8988T (cell line): Measurements from ENCODE around the gene ETV3.

Source experiments
- DNase-seq: peaks from one replicate; pipeline ENCODE4 v3.0.0; 2011

The ETV3 gene

DNA sequence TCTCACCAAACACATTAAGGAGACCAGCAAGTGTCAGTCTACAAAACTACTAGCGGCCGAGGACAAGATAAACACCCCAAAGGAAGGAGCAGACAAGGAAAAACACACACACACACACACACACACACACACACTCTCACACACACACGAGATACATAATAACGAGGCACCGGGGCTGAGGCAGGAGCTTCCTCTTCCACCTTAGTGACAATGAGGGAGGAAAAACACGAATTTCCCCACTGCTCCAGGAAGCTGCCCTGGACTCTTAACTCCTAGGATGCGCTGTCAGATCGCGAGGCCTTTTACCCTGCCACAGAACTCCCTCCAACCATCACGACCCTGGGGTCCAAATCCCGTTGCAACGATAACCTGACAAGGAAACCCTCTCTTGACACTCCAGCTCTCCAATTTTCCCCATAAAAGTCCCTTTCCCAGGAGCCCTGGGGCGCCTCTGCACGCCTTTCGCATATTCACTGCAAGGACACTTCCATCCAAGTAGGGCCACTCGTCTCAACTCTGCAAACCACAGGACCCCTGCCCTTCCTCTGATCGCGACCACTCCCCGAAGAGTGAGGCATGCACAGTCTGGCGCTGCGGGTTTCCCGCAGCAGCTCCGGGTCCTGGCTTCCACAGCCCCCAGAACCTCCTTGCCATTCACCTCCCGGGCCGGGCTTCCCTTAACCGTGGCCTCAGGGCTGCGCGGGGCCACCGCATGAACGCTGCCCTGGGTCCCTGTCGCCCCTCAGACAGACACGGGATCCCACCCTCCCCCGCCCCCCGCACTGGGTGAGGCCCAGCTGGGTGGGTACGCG, 581 bp downstream of the ETV3 start:
- DNase-seq = no peak

DNA sequence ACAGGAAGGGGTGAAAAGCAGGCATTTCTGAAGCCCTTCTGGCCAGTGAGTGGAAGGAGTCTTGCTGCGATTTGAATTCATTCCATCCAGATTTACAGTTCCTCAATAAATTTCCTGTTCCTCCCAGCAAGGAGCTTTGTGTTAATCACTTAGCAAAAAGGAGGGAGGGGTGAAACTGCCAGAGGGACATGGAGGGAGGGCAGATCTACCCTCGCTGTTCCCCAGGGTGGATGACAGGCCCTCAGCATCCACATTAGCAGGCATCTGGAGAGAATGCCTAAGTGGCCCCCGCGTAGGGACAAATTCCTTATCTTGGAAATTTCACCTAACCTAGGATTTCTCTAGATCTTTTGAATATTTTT, 1.2 kb downstream of the ETV3 start:
- no peak for DNase-seq

DNA sequence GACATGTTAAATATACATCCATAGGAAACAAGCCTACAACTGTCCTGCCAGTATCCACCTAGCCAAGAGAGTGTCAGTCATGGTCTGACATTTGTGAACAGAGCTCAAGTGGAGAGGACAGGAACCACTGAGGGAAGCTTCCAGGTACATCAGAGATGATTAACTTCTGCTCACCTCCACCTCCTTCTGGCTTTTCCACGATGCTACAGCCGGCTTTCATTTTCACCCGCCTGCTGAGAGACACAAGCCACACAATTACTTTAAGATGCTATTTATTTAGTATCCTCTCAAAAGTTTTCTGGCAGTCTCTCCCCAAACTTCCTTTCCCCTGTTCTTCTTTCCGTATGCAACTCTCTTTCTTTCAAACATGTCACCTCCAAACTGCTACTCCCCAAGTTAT, 2.1 kb downstream of the ETV3 start:
- DNase-seq = no peak

DNA sequence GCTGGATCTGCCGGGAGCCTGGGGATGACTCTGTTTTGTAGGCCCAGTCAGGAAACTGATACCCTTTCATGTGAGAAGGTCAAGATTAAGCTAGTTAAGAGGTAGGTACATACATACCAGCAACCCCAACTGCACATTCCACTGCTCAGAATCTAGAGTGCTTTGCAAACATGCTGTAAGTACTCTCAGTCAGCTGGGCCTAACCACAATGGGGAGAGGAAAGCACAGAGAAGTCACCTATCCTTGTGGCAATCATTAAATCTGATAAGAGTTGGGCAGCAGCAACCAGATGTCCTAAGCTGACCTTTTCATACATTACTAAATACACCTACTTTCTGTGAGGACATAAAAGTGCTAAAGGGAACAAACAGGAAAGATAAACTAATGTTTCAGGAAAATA, 2.5 kb downstream of the ETV3 start:
- DNase-seq = no peak

DNA sequence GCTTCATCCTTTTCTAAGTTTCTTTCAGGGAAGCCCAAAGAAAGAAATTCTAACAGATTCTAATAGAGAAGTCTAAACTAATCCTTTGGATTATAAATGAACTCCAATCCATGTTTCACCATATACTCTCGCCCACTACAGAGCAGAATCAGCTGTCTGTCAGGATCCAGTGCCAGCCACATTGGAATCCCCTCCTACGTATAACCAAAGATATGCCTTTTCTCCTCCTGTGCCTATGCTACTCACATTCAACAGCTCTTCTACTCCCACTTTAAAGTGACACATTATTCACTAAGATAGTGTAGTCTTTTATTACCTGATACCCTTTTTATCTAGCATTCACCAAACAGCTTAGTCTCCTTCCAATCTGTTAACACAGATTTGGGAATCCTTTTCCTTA, 3.1 kb downstream of the ETV3 start:
- DNase-seq = no peak

DNA sequence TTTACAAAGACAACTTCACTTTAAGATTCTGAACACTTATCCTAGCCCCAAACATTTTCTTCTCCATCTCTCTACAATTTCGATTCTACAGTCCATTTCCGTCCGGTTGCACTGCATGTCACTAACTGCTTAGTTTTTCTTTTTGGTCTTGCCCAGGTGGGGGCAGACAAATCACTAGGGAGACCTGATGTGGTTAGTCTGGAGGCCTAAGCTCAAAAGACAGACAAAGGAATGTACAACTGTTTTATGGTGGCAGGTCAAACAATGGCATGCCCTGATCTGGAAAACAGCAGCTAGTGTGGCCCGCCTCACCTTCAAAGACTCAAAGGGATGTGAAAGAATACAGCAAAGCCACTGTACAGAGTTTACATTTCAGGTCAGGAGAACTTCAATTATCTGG, 3.8 kb downstream of the ETV3 start:
- DNase-seq = no peak

DNA sequence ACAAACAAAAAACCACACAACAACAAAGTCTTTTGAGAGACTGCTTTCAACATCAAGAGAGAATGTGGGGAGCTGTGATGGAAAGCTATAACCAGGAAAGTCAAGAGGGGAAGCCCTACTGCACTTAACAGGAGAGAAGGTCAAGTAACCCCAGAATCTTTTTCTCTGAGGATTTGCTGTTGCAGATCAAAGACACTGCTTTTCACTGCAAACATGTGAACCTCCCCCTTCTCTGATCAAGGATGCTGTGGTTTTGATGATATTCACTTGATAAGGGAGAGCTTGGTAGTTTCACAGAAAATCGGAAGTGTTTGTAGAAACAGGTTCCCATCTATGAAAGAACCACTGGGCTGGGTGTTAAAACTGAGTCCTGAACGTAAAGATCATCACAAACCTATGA, 4.8 kb downstream of the ETV3 start:
- DNase-seq = no peak

DNA sequence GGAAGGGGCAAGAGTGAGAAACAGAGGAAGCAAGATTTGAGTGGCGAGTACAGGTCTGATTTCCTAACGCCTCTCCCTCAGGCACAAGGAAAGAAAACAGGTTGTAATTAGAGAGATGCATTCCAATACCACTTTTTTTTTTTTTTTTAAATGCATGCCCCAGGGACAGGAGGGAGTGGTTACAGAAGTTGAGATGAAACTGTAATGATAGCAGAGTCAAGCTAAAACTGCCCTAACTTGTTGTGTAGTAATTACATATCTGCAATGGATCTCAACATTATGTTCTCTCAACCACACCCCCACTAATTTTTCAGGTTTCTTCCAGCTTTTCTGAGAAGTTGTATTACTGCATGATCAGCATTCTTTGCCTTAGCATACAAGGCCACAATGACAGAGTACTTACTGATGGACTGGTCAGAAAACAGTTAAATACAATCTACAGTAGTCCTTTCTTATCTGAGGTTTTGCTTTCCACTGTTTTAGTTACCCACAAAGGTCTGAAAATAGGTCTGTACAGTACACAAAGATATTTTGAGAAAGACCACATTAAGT, 5.5 kb downstream of the ETV3 start:
- DNase-seq = no peak

DNA sequence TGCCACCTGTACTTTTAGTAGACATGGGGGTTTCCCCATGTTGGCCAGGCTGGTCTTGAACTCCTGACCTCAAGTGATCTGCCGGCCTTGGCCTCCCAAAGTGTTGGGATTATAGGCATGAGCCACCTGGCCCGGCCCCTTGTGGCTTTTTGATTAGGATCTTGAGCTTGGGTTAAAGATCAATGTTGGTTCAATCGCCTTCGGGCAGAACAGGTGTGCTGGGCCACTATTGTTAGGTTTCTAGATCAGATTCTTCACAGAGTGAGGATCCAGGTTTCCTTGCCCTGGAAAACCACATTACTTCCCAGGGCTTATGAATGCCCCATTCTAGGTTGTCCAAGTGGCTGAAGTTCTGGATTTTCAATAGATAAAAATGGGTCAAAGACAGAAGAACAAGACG, 6.1 kb downstream of the ETV3 start:
- no peak for DNase-seq

DNA sequence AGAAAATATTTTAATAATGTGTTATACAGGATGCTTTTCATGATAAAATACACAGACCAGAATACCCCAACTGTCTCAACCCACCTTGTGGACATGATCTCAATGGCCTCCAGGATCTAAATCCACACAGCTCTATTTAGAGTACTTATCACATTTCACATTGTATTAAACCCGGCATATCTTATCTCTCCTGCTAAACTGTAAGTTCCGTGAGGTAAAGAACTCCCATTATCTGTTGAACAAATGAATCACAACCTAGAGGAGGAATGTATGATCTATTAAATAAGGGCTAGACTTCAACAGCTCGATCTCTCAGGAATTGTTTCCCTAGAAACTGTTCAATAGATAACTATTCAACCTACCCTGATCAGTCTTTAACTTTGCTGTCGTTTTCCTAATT, 6.9 kb downstream of the ETV3 start:
- no peak for DNase-seq

DNA sequence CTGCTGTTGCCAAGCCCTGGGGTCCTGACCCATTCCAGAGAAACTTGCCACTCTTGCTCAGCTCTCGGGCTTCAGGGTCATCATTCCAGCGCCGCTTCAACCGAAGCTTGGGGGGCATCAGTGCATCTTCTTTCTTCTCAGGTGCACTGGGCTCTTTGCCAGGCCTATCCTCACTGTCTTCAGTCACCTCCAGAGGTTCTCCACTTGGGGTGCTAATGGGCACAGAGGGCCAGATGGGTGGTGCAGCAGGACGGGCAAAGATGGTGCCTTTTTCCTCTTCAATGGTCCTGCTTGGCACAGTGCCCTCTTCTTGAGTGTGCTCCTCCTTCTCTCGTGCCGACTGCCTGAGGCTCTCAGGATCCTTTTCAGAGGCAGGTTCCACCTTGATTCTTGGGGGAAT, 13.3 kb downstream of the ETV3 start:
- no peak for DNase-seq

DNA sequence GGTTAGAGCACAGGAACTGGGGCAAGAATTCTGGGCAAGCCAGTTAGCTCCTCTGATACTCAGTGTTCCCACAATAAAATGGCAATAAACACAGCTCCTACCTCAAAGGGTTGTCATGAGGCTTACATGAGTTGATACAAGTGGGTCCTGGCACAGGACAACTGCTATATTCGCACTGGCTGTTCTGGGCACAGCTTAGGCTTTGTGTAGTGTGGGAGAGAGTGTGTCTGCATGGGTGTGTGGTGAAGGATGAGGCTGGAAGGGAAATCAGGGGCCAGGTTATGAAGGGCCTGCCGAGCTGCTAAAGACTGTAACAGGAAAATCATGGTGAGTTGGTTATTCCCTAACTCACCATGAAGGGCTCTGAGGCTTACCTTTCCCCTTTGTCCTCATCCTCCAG, 18.7 kb downstream of the ETV3 start:
- DNase-seq = no peak

DNA sequence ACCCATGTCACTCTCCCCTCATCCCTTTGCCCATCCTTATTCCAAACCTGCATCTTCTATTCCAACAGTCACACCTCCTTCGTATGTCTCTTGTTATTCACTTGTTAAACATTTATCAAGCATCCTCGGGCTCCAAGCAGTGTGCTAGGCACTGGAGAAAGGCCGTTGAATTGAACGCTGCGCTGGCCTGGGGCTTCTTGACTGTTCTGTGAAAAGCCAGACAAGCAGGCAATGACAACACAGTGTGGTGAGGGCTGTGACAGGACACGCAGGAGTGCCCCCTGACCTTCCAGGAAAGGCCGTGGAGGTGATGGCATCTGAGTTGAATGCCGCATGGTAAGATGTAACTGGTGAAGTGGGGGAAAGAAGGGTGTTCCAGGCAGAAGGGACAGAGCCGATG, 19.2 kb downstream of the ETV3 start:
- no peak for DNase-seq

DNA sequence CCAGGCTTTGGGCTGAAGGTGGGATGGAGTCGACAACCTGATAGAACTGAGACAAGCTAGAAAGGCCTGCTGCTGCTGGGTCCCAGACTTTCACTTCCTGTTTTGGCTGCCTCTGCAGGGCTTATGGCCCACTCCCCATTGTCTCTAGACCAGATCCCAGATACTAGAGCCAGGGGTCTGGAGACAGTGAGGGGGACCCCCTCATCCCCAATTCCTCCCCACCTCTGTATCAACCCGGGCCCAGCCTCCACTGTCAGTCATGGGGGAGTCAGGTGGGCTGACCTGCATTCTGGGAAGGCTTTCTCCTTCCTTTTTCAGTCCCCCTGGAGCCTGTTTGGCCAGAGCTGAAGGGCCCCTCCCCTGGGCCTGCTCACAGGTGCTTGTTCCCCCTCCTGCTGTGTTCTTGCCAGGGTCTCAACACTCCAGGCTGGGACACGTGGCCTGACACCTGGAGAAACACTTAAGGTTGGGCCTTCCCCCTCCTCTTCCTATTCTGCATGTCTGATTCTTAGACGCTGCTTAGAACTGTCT, 20.6 kb downstream of the ETV3 start:
- DNase-seq = no peak

DNA sequence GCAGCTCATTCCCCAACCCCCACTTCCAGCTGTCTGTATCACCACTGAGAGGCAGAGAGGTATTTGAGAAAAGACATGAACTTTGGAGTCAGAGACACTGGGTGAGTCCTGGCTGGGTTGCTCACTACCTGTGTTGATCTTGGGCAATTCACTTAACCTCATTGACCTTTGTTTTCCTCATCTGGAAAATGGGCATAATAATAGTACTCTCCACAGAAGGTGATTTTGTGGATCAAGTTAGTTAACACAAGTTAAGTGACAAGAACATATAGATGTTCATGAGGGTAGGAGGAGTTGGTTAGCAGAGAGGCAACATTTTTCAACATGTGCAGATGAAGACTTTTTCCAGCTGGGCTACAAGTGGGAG, 21.5 kb downstream of the ETV3 start:
- no peak for DNase-seq

DNA sequence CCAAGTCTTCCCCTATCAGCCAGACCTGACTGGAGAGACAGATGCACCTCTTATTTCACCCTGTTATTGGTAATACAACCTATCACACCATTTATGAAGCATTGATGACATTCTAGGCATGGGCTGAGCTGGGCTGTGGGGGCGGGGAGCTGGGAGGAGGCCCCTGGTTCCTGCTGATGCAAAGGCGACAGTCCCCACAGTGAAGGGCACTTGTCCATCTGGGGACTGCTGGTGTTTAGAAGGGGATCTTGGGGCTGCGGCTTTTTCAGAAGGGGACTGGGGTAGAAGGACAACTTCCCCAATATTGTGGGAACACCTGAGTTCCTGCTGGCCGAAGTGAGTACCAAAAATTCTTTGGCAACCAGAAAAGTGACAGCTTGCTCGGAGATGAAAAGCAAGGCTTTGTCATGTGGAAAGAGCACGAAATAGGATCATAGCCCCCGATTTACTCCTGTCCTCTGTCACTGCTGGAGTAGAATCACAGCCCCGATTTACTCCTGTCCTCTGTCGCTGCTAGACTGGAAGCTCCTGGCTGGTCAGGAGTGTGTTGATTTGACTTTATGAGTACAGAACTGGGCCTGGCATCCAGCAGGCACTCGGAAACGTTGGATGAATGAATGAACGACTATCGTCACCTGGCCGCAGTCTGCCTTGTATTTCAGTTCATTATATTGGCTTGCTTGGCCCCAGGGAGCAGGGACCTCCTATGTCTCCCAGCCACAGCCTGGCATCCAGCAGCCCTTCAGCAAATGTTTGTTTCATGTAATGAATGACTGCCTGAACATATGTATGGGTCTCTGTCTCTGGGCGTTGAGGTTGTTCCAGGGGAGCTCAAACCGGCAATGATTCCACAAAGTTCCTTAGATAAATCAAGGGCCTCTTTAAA, 22.1 kb downstream of the ETV3 start:
- no peak for DNase-seq

DNA sequence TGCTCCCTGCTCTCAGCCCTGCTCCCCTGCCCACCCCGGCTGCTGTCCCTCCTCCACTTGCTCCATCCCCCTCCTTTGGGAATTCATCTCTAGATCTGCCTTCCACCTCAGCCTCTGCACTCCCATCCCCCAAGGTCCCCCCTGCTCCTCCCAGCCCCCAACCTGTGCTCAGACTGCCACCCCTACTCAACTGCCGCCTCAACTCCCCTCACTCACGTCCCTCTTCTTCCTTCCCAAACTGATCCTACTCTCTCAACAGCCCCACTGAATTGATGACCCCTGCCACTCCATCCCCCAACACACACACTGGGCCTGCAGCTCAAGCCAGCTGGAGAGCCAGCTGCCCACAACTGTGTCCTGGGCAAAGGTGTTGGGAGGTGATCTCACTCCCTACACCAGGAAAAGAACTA, 22.8 kb downstream of the ETV3 start:
- no peak for DNase-seq

DNA sequence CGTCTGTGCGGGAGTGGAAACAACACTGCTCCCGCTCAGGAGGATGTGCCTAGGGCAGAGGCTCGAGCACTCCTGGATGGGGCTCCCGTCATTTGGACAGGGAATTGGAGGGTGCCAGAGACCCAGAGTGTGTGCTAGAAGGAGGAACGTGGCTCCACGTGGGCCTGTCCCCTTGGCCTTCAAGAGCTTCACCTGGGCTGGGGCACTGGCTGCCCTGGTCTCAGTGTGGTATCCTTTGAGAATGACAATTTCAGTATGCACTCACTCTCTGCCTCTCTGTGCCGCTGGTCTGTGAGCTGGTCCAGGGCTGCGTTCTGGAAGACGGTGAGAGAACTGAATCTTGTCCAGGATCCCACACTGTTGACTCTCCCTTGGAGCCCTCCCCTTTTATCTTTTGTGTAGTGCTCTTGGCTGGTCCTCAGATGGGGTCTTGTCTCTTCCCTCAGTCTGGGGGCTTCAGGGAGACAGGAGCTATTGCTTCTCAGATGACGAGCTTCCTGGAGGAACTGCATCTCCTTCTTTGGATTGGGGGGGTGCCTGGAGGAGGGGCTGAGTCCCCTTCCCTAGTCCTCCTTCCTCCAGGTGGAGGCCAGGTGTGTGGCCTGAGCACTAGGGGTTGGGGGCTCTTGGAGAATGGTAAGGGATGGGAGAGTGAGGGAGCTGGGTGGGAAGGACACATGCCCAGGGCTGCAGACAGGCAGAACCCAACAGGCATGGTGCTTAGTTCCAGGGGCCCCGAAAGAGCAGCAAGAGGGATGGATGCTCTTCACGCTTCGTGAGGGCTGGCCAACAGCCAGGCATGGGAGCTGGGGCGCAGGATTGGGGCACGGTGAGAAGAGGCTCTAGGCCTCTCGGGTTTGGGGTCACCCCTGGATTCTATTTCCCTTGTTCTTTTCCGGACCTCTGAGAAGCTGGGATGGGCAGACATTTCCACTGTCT, 23.7 kb downstream of the ETV3 start:
- DNase-seq = no peak

DNA sequence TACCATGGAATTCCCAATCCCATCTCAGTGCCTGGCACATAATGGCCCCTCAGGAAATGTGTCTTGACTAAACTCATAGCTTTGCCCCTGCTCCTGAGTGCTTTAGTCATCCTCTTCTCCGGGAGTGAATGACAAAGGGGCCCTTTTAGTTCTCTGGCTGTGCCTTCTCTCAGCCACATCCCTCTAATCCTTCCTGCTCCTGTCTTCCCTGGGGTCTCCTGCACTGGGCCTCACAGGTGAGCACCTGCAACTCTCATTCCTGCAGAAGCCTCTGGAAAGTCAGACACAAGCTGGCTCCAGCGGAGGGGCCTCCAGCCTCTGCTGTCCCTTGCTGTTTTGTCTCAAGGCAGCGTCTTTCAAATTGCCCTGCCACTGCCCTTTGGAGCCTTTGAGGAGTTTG, 24.6 kb downstream of the ETV3 start:
- DNase-seq = no peak

DNA sequence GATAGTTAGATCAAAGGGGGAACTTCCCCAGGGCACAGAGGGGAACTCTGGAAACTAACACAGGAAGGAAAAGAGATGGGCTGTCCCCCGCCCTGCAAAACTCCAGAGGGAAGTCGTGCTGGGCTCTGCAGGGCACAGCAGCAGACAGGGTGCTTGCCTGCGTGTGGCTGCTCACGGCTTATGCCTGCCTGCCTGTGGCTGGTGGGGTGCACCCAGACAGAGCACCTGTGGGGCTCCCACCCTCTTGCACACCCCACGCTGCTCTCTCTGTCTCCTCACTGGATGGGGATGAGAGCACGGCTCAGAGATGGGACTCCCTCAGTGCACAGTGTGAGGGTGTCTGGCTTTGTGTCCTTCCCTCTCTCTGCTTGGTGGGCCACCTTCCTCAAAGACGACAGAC, 25.1 kb downstream of the ETV3 start:
- no peak for DNase-seq

DNA sequence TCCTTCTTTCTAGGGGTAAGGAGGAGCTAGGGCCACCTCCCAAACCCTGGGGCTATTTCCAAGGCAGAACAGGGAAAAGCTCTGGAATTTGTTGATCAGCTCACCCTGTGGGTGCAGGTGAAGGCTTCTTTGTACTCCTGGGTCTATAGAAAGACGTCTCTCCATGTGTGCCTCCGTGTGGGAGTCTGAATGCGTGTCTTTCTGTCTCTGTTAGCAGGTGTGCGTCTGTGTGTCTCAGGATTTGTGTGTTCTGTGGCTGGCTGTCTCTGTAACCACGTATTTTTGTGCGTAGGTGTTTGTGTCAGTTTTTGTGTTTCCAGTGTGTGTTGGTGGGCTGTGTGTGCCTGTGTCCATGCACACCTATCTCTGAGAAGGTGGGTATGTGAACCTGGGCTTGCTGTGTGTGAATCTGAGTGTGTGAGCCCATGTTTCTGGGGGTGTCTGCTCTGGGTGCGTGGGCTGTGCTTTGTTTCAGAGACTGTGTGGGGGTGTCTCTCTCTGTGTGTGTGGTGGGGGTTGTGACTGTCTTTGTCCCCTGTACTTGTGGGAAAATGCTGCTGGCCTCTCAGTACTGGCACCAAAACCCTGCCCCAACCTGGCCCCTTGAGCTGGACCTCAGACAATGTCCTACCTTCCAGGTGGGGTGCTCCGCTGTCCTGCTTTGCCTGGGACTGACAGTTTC, 25.9 kb downstream of the ETV3 start:
- no peak for DNase-seq
